ENCODE measurements around the gene HYOU1.

DNA sequence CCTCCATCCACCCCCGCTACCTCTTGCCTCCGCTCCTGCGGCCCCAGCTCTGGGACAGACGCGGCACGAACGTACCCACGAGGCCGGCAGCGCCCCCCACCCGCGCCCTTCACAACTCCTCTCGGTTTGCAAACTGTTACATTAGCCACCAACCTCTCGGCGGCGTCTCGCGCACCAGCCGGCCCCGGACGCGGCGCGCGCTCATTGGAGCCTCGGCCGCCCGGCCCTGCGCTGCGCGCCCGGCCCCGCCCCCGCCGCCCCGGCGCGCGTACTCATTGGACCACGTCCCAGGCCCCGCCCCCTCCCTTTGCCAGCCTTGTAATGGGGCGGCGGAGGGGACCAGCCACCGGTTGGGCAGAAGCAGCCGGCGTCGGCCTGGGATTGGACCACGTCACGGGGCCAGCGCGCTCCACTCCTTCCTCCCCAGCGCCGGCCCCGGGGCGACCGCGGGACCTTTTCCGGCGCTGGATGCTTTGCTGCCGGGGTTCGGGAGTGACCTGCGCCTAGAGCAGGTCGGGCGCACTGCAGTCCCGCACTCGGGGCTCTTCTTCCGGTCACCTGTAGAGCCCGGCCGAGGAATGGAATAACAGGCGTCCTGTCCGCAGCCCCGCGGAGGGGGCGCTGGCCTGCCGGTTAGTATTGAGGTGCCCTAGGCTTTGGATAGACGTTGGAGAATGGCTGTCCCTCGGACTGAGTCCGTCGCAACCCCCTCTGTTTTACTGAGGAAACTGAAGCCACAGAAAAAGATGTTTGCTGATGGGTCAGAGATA is at the start of gene HYOU1:
- TF ChIP-seq, protein P1, sequence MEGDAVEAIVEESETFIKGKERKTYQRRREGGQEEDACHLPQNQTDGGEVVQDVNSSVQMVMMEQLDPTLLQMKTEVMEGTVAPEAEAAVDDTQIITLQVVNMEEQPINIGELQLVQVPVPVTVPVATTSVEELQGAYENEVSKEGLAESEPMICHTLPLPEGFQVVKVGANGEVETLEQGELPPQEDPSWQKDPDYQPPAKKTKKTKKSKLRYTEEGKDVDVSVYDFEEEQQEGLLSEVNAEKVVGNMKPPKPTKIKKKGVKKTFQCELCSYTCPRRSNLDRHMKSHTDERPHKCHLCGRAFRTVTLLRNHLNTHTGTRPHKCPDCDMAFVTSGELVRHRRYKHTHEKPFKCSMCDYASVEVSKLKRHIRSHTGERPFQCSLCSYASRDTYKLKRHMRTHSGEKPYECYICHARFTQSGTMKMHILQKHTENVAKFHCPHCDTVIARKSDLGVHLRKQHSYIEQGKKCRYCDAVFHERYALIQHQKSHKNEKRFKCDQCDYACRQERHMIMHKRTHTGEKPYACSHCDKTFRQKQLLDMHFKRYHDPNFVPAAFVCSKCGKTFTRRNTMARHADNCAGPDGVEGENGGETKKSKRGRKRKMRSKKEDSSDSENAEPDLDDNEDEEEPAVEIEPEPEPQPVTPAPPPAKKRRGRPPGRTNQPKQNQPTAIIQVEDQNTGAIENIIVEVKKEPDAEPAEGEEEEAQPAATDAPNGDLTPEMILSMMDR (IDR thresholded peaks at IDR 0.05), result peak in 4 of 6 experiments; percentile 21 to 47 (median 42)
- TF ChIP-seq POLR2A (IDR thresholded peaks at IDR 0.05), result peak in 3 of 4 donors; percentile 31 to 78 (median 66)
- TF ChIP-seq EP300 (IDR thresholded peaks at IDR 0.05), result no peak
- TF ChIP-seq POLR2AphosphoS5 (IDR thresholded peaks at IDR 0.05), result peak; percentile 44 to 66
